MCF 10A (cell line): Measurements from ENCODE around the gene TMEM150B. TPM values are rescaled to one million over a fixed set of nuclear protein-coding genes. Genes with fewer than 3 reads are reported as not detected.
A peak's percentile ranks its signal among the peaks of the same experiment; 100 is the strongest.

ENCODE experiments used
- BruUV-seq: library from RNA; stranded (reverse); fragments of 400-500 nt; replicated peaks from 2 replicates; lab custom pipeline; 2021; lab: Mats Ljungman, UMichigan
- CTCF ChIA-PET: fragments of 300-600 bp; sonication (Branson Sonifier 250); formaldehyde crosslinking; extraction: SDS; loops from one replicate; lab custom pipeline; 2021; ENCODE audit warnings: antibody characterized with exemption, inconsistent platforms; lab: Yijun Ruan, JAX
- POLR2A ChIA-PET: fragments of 300-600, 350-650 bp; sonication (Branson Sonifier 250); formaldehyde crosslinking; extraction: SDS; loops from one replicate; lab custom pipeline; 2020; ENCODE audit warnings: antibody characterized with exemption, inconsistent platforms; lab: Yijun Ruan, JAX
- DNase-seq: peaks from one replicate; pipeline ENCODE4 v3.0.0-alpha.2; 2018; ENCODE audit not compliant: unreplicated experiment
- H3K27ac Mint-ChIP-seq: one replicate; pipeline ENCODE4 v1.8.0; 2022; ENCODE audit warnings: mild to moderate bottlenecking, low read depth, mixed read lengths; ENCODE audit not compliant: unreplicated experiment
- H3K27me3 Mint-ChIP-seq: one replicate; pipeline ENCODE4 v1.8.0; 2022; ENCODE audit warnings: mixed read lengths; ENCODE audit not compliant: insufficient read depth, unreplicated experiment
- H3K36me3 Mint-ChIP-seq: one replicate; pipeline ENCODE4 v1.8.0; 2022; ENCODE audit warnings: mild to moderate bottlenecking, moderate library complexity, mixed read lengths; ENCODE audit not compliant: insufficient read depth, unreplicated experiment
- H3K4me1 Mint-ChIP-seq: one replicate; pipeline ENCODE4 v1.8.0; 2022; ENCODE audit warnings: mixed read lengths; ENCODE audit not compliant: insufficient read depth, unreplicated experiment
- H3K4me3 Mint-ChIP-seq: one replicate; pipeline ENCODE4 v1.8.0; 2022; ENCODE audit warnings: mild to moderate bottlenecking, moderate library complexity, mixed read lengths; ENCODE audit not compliant: unreplicated experiment
- H3K9me3 Mint-ChIP-seq: one replicate; pipeline ENCODE4 v1.8.0; 2022; ENCODE audit warnings: mixed read lengths; ENCODE audit not compliant: unreplicated experiment
- intact Hi-C: fragments of 100-400 bp; cut with micrococcal nuclease; formaldehyde crosslinking; loops from 2 replicates; pipeline ENCODE4 v1.14.1; 2022
- total RNA-seq: library from RNA; stranded (reverse); gene quantifications from 2 replicates; pipeline ENCODE4 v1.2.3, GENCODE V29; 2022
- TF ChIP-seq, protein P1 (sequence below): fragments of 200-600 bp; IDR thresholded peaks from one replicate; pipeline ENCODE4 v1.8.0; 2022; ENCODE audit warnings: antibody characterized with exemption, mild to moderate bottlenecking; ENCODE audit not compliant: unreplicated experiment

The TMEM150B gene
- total RNA-seq, 1 experiment from 2014 or later = not detected

DNA sequence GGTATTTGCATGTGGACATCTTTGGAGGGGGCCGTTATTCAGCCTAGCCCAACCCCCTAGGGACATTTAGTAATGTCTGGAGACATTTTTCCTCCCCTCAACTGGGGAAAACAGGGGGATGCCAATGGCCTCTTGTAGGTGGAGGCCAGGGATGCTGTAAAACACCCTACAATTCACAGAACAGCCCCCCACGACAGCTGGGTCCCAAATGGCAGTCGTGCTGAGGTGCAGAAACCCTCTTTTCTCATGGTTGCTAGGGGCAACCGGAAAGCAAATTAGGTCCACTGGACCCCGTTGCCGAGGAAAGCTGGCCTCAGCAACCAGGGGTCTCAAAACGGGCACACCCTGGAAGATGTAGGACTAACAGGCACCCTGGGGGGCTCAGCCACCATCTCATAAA lies 14.6 kb downstream of the TMEM150B start:
- no peaks in the 10 kb centered on the region for H3K27me3 Mint-ChIP-seq
- TF ChIP-seq, protein P1, sequence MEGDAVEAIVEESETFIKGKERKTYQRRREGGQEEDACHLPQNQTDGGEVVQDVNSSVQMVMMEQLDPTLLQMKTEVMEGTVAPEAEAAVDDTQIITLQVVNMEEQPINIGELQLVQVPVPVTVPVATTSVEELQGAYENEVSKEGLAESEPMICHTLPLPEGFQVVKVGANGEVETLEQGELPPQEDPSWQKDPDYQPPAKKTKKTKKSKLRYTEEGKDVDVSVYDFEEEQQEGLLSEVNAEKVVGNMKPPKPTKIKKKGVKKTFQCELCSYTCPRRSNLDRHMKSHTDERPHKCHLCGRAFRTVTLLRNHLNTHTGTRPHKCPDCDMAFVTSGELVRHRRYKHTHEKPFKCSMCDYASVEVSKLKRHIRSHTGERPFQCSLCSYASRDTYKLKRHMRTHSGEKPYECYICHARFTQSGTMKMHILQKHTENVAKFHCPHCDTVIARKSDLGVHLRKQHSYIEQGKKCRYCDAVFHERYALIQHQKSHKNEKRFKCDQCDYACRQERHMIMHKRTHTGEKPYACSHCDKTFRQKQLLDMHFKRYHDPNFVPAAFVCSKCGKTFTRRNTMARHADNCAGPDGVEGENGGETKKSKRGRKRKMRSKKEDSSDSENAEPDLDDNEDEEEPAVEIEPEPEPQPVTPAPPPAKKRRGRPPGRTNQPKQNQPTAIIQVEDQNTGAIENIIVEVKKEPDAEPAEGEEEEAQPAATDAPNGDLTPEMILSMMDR = no peak
- DNase-seq = no peak
- peaks cover 5% of the 10 kb centered on the region for H3K36me3 Mint-ChIP-seq
- H3K4me3 Mint-ChIP-seq = no peak overlapping the region
- CTCF ChIA-PET = interaction anchor here (1.8 to 3.3 kb wide), 2 partner anchors 8 to 9 kb away, joined by 6 to 28 read pairs; no protein-coding TSS in a partner anchor
- intact Hi-C loops = no loop called here
- no peaks in the 10 kb centered on the region for H3K9me3 Mint-ChIP-seq
- BruUV-seq = no TSS peak
- peak overlapping the region; percentile 57 for H3K27ac Mint-ChIP-seq
- POLR2A ChIA-PET = interaction anchor here (0.7 kb wide), 1 partner anchor 55 kb away, joined by 4 read pairs; no protein-coding TSS in a partner anchor
- H3K4me1 Mint-ChIP-seq = no peaks in the 10 kb centered on the region

DNA sequence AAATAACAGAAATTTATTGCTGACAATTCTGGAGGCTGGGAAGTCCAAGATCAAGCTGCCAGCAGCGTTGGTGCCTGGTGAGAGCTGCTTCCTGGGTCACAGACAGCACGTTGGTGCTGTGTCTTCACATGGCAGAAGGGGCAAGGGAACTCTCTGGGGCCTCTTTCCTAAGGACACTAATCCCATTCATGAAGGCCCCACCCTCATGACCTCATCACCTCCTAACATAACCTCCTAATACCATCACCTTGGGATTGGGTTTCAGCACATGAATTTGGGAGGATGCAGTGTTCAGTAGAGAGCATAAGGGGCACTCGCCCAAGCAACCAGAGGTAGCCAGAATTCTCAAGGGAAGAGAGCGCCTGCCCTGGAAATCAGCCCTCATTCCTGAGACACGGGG lies 15.7 kb downstream of the TMEM150B start:
- no peaks in the 10 kb centered on the region for H3K4me1 Mint-ChIP-seq
- H3K9me3 Mint-ChIP-seq = no peaks in the 10 kb centered on the region
- H3K4me3 Mint-ChIP-seq = no peak overlapping the region
- H3K27me3 Mint-ChIP-seq = no peaks in the 10 kb centered on the region
- DNase-seq = no peak
- H3K36me3 Mint-ChIP-seq = peaks cover 5% of the 10 kb centered on the region
- ChIA-PET CTCF (interaction anchor here (0.6 to 1.8 kb wide), 4 partner anchors 8 to 61 kb away, joined by 3 to 6 read pairs (median 4); partner anchors contain the start of gene IL11), POLR2A (no interaction called here)
- intact Hi-C loops = no loop called here
- TF ChIP-seq, protein P1 = no peak
- no peak overlapping the region for H3K27ac Mint-ChIP-seq
- no TSS peak for BruUV-seq

DNA sequence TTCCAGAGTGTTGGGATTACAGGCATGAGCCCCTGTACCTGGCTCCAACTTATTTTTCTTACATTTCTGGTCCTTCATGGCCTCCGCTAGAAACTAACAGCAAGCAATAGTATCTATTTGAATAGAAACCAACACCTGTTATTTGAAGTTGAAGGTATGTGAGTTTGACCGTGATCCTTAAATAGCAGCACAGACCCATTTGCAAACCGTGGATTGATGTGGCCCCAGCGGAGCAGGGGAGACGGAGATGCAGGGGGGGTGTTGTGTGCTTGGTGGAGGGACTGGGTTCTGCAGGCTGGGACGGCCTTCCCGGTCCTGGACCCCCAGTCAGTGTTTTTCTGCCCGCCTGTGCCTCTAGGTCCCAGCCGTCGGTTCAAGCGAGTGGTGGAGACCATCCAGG lies 16.9 kb downstream of the TMEM150B start:
- BruUV-seq = no TSS peak
- no peak overlapping the region for H3K27ac Mint-ChIP-seq

DNA sequence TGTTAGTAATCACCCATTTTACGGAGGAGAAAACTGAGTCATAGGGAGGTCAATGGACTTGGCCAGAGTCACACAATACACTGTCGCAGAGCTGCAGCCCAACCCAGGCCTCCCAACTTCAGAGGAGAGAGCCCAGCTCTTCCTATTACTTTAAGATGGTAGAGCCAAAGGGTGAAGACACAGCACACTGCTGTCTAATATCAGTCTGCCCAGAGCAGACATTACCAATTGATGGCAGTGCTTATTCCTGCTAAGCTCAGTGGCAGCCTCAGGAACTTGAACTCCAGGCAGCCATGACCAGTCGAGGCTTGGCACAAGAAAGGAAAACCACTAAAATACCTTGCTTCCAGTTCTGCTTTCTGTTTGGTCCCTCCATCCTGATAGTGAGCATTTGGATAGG lies 18.4 kb downstream of the TMEM150B start:
- no TSS peak for BruUV-seq
- ChIA-PET CTCF (interaction anchor here (0.6 to 2.4 kb wide), 6 partner anchors 10 to 346 kb away, joined by 3 to 11 read pairs (median 3); partner anchors contain the start of gene KMT5C), POLR2A (interaction anchor here (1.4 kb wide), 1 partner anchor 80 kb away, joined by 3 read pairs; no protein-coding TSS in a partner anchor)
- Mint-ChIP-seq H3K4me3 (no peak overlapping the region), H3K27ac (no peak overlapping the region), H3K36me3 (peaks cover 5% of the 10 kb centered on the region), H3K4me1 (no peaks in the 10 kb centered on the region), H3K9me3 (no peaks in the 10 kb centered on the region), H3K27me3 (no peaks in the 10 kb centered on the region)
- TF ChIP-seq, protein P1 = no peak
- intact Hi-C loops = no loop called here
- no peak for DNase-seq

More for the DNA sequence above, 16.9 kb downstream of the TMEM150B start:
- ChIA-PET CTCF (interaction anchor here (0.6 kb wide), 1 partner anchor 110 kb away, joined by 3 read pairs; no protein-coding TSS in a partner anchor), POLR2A (interaction anchor here (0.6 kb wide), 1 partner anchor 31 kb away, joined by 5 read pairs; the partner anchor contains the start of gene KMT5C)
- H3K36me3 Mint-ChIP-seq = peaks cover 5% of the 10 kb centered on the region
- intact Hi-C loops = no loop called here
- H3K27me3 Mint-ChIP-seq = no peaks in the 10 kb centered on the region
- no peaks in the 10 kb centered on the region for H3K9me3 Mint-ChIP-seq
- no peak for DNase-seq
- no peaks in the 10 kb centered on the region for H3K4me1 Mint-ChIP-seq
- H3K4me3 Mint-ChIP-seq = no peak overlapping the region
- TF ChIP-seq, protein P1 = no peak
